Progenitor cell of endocrine pancreas (in vitro differentiated cells): ENCODE data around the gene RPS16. TPM values are rescaled to one million over a fixed set of nuclear protein-coding genes. Genes with fewer than 3 reads are reported as not detected.

Experiments used
- DNase-seq: peaks from one replicate; pipeline ENCODE4 v3.0.0; 2021; ENCODE audit warnings: low spot score; ENCODE audit not compliant: unreplicated experiment
- H3K27ac Mint-ChIP-seq: 2 replicates; pipeline ENCODE4 v1.8.0; 2021; ENCODE audit warnings: mild to moderate bottlenecking, moderate library complexity, mixed read lengths
- H3K27me3 Mint-ChIP-seq: 2 replicates; pipeline ENCODE4 v1.8.0; 2021; ENCODE audit warnings: mixed read lengths
- H3K36me3 Mint-ChIP-seq: 2 replicates; pipeline ENCODE4 v1.8.0; 2022; ENCODE audit warnings: mixed read lengths; ENCODE audit not compliant: insufficient read depth
- H3K4me1 Mint-ChIP-seq: 2 replicates; pipeline ENCODE4 v1.8.0; 2021; ENCODE audit warnings: low read depth, mixed read lengths
- H3K4me3 Mint-ChIP-seq: 2 replicates; pipeline ENCODE4 v1.8.0; 2021; ENCODE audit warnings: low read depth, mild to moderate bottlenecking, moderate library complexity, mixed read lengths
- H3K9me3 Mint-ChIP-seq: 2 replicates; pipeline ENCODE4 v1.8.0; 2021; ENCODE audit warnings: low read depth, mixed read lengths
- total RNA-seq: library from RNA; stranded (reverse); gene quantifications from 2 replicates; pipeline ENCODE4 v1.2.1, GENCODE V29; 2021
- TF ChIP-seq, protein P1 (sequence below): fragments of 200-600 bp; sonication (generic); IDR thresholded peaks from one replicate; pipeline ENCODE4 v1.5.0; 2021; ENCODE audit warnings: antibody characterized with exemption, mild to moderate bottlenecking; ENCODE audit not compliant: unreplicated experiment

Gene RPS16
- total RNA-seq, 1 donor from 2014 or later = 1,449 TPM

GRCh38 chr19:39403331-39404312 is 32.1 kb downstream of the RPS16 start:
- Mint-ChIP-seq H3K9me3 (no peaks in the 10 kb centered on the region), H3K4me3 (peak overlapping the region; percentile 76), H3K36me3 (peaks cover under 1% of the 10 kb centered on the region)

GRCh38 chr19:39402346-39403300 is 33.1 kb downstream of the RPS16 start:
- TF ChIP-seq, protein P1, sequence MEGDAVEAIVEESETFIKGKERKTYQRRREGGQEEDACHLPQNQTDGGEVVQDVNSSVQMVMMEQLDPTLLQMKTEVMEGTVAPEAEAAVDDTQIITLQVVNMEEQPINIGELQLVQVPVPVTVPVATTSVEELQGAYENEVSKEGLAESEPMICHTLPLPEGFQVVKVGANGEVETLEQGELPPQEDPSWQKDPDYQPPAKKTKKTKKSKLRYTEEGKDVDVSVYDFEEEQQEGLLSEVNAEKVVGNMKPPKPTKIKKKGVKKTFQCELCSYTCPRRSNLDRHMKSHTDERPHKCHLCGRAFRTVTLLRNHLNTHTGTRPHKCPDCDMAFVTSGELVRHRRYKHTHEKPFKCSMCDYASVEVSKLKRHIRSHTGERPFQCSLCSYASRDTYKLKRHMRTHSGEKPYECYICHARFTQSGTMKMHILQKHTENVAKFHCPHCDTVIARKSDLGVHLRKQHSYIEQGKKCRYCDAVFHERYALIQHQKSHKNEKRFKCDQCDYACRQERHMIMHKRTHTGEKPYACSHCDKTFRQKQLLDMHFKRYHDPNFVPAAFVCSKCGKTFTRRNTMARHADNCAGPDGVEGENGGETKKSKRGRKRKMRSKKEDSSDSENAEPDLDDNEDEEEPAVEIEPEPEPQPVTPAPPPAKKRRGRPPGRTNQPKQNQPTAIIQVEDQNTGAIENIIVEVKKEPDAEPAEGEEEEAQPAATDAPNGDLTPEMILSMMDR = no peak

More at GRCh38 chr19:39403331-39404312, 32.1 kb downstream of the RPS16 start:
- Mint-ChIP-seq H3K27me3 (no peaks in the 10 kb centered on the region), H3K4me1 (peaks cover 27% of the 10 kb centered on the region), H3K27ac (peak overlapping the region; percentile 91)
- no peak for DNase-seq
- TF ChIP-seq, protein P1 = no peak

DNA sequence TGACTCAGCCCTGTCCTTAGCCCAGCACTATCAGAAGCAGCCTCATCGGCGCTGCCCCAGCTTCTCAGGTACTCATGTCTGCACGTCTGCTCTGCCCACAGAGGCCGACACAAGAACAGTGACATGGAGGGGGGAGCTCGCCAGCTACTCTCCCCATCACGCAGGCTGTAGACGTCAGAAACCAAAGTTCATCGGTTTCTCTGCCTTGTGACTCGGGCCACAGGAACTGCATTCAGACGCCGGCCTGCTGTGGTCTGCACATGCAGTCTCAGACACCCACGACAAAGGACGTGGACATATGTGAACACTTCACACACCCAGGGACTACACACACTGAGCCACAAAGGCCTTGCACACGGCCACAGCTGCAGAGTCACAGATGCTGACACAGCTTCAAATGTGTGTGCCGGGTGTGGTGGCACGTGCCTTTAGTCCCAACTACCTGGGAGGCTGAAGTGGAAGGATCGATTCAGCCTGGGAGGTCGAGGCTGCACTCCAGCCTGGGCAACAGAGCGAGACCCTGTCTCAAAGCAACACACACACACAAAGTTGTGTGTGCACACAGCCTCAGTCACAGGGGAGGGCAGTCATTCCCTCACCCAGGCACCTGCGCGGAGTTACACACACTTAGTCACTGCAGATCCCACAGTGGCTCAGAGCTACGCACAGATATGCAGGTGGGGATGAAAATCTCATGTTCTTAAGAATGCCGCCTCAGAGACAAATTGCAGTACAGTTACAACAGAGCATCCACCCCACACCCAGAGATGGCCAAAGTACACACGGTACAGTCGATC is 34.0 kb downstream of the RPS16 start:
- Mint-ChIP-seq H3K9me3 (no peaks in the 10 kb centered on the region), H3K27ac (peak overlapping the region; percentile 96), H3K36me3 (no peaks in the 10 kb centered on the region), H3K4me3 (peak overlapping the region; percentile 76), H3K4me1 (peaks cover 27% of the 10 kb centered on the region), H3K27me3 (no peaks in the 10 kb centered on the region)
- no peak for DNase-seq
- TF ChIP-seq, protein P1 = no peak

More at GRCh38 chr19:39402346-39403300, 33.1 kb downstream of the RPS16 start:
- peak; percentile 56 for DNase-seq
- H3K27me3 Mint-ChIP-seq = no peaks in the 10 kb centered on the region
- peak overlapping the region; percentile 96 for H3K27ac Mint-ChIP-seq
- H3K4me1 Mint-ChIP-seq = peaks cover 29% of the 10 kb centered on the region
- peak overlapping the region; percentile 76 for H3K4me3 Mint-ChIP-seq
- no peaks in the 10 kb centered on the region for H3K9me3 Mint-ChIP-seq
- no peaks in the 10 kb centered on the region for H3K36me3 Mint-ChIP-seq

DNA sequence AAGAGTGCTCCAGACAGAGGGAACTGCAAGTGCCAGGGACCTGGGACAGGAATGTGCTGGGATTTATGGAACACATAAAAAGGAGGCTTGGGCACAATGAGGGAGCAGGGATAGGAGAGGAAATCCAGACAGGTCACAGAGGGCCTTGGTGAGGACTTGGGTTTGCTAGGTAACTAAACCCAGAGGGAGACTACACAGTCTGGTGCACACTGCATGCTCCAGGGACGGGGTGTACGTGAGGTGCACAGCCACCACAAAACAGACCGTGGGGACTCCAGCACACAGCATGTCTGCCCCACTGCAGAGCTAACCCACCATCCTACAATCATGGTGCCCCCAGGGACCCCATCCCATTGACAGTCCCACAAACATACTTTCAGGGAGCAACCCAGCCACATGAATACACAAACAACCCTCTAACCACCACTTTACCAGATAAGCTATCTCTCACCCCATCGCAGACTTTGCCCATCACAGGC is 34.6 kb downstream of the RPS16 start:
- H3K4me1 Mint-ChIP-seq = peaks cover 25% of the 10 kb centered on the region
- H3K9me3 Mint-ChIP-seq = no peaks in the 10 kb centered on the region
- no peak for DNase-seq
- no peaks in the 10 kb centered on the region for H3K27me3 Mint-ChIP-seq
- TF ChIP-seq, protein P1 = no peak
- H3K27ac Mint-ChIP-seq = peak overlapping the region; percentile 68
- H3K36me3 Mint-ChIP-seq = no peaks in the 10 kb centered on the region
- H3K4me3 Mint-ChIP-seq = no peak overlapping the region
